ENCODE results near the gene SYT8.

DNA sequence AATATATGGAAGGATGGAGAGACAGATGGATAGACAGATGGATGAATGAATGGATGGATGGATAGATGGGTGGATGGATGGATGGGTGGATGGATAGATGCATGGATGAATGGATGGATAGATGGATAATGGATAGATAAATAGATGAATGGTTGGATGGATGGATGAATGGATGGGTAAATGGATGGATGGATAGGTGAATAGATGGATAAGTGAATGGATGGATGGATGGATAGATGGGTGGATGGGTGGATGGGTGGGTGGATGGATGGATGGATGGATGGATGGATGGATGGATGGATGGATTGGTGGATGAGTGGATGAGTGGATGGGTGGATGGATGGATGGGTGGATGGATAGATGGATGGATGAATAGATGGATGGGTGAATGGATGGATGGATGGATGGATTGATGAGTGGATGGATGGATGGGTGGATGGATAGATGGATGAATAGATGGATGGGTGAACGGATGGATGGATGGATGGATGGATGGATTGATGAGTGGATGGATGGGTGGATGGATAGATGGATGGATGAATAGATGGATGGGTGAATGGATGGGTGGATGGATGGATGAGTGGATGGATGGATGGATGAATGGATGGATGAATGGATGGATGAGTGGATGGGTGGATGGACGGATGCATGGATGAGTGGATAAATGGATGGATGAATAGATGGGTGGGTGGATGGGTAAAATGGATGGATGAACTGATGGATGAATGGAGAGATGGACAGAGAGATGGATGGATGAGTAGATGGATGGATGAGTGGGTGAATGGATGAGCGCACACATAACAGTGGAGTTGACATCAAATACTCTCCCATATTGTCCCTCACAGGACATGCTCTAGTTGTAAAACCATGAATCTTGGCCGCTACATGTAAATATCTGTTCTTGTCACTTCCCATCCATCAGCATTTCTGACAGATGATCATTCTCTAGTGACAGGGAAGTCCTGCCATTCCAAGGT, 26.9 kb downstream of the SYT8 start:
- TF ChIP-seq, protein P1, sequence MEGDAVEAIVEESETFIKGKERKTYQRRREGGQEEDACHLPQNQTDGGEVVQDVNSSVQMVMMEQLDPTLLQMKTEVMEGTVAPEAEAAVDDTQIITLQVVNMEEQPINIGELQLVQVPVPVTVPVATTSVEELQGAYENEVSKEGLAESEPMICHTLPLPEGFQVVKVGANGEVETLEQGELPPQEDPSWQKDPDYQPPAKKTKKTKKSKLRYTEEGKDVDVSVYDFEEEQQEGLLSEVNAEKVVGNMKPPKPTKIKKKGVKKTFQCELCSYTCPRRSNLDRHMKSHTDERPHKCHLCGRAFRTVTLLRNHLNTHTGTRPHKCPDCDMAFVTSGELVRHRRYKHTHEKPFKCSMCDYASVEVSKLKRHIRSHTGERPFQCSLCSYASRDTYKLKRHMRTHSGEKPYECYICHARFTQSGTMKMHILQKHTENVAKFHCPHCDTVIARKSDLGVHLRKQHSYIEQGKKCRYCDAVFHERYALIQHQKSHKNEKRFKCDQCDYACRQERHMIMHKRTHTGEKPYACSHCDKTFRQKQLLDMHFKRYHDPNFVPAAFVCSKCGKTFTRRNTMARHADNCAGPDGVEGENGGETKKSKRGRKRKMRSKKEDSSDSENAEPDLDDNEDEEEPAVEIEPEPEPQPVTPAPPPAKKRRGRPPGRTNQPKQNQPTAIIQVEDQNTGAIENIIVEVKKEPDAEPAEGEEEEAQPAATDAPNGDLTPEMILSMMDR (IDR thresholded peaks at IDR 0.05): no peak
- no peak for TF ChIP-seq EZH2 (IDR thresholded peaks at IDR 0.05; ENCODE audit: borderline replicate concordance, insufficient read depth, low read depth, low read length, poor library complexity, severe bottlenecking)

Data from B cell (primary cell).